ENCODE results near the gene GP1BB. TPM values are rescaled to one million over a fixed set of nuclear protein-coding genes. Genes with fewer than 3 reads are reported as not detected.

The GP1BB gene
- total RNA-seq, 1 experiment from 2014 or later = not detected

GRCh38 chr22:19737846-19738663 lies 14.7 kb downstream of the GP1BB start:
- H3K27me3 Mint-ChIP-seq (ENCODE audit: unreplicated experiment) = peaks cover 50% of the 10 kb centered on the region
- no peak for DNase-seq
- H3K4me3 Mint-ChIP-seq (ENCODE audit: low read depth, unreplicated experiment) = no peak overlapping the region
- TF ChIP-seq CTCF (IDR thresholded peaks at IDR 0.05; ENCODE audit: unreplicated experiment) = no peak
- BruUV-seq (replicated peaks) = no TSS peak
- H3K36me3 Mint-ChIP-seq (ENCODE audit: insufficient read depth, unreplicated experiment) = no peaks in the 10 kb centered on the region
- intact Hi-C loops (cut with micrococcal nuclease; ENCODE audit: unreplicated experiment) = no loop called here
- no peak overlapping the region for H3K27ac Mint-ChIP-seq (ENCODE audit: unreplicated experiment)
- no peaks in the 10 kb centered on the region for H3K9me3 Mint-ChIP-seq (ENCODE audit: low read depth, unreplicated experiment)
- no peaks in the 10 kb centered on the region for H3K4me1 Mint-ChIP-seq (ENCODE audit: low read depth, unreplicated experiment)
- CTCF ChIA-PET = interaction anchor here (0.7 kb wide), 1 partner anchor 172 kb away, joined by 6 read pairs; no protein-coding TSS in a partner anchor

- Mint-ChIP-seq H3K4me1 (ENCODE audit: low read depth, unreplicated experiment) (no peaks in the 10 kb centered on the region), H3K27ac (ENCODE audit: unreplicated experiment) (no peak overlapping the region), H3K4me3 (ENCODE audit: low read depth, unreplicated experiment) (no peak overlapping the region), H3K9me3 (ENCODE audit: low read depth, unreplicated experiment) (no peaks in the 10 kb centered on the region), H3K36me3 (ENCODE audit: insufficient read depth, unreplicated experiment) (no peaks in the 10 kb centered on the region), H3K27me3 (ENCODE audit: unreplicated experiment) (peaks cover 43% of the 10 kb centered on the region)
- BruUV-seq (replicated peaks) = no TSS peak
- DNase-seq = no peak
- no peak for TF ChIP-seq CTCF (IDR thresholded peaks at IDR 0.05; ENCODE audit: unreplicated experiment)
- intact Hi-C loops (cut with micrococcal nuclease; ENCODE audit: unreplicated experiment) = no loop called here
- CTCF ChIA-PET = no interaction called here
These were observed 15.5 kb downstream of the GP1BB start for GRCh38 chr22:19738664-19739447.

- DNase-seq = no peak
- TF ChIP-seq CTCF (IDR thresholded peaks at IDR 0.05; ENCODE audit: unreplicated experiment) = no peak
- no peaks in the 10 kb centered on the region for H3K36me3 Mint-ChIP-seq (ENCODE audit: insufficient read depth, unreplicated experiment)
- BruUV-seq (replicated peaks) = no TSS peak
- H3K27ac Mint-ChIP-seq (ENCODE audit: unreplicated experiment) = no peak overlapping the region
- peaks cover 40% of the 10 kb centered on the region for H3K27me3 Mint-ChIP-seq (ENCODE audit: unreplicated experiment)
- no peak overlapping the region for H3K4me3 Mint-ChIP-seq (ENCODE audit: low read depth, unreplicated experiment)
- intact Hi-C loops (cut with micrococcal nuclease; ENCODE audit: unreplicated experiment) = no loop called here
- H3K9me3 Mint-ChIP-seq (ENCODE audit: low read depth, unreplicated experiment) = no peaks in the 10 kb centered on the region
- CTCF ChIA-PET = no interaction called here
- no peaks in the 10 kb centered on the region for H3K4me1 Mint-ChIP-seq (ENCODE audit: low read depth, unreplicated experiment)
These were observed 16.1 kb downstream of the GP1BB start for GRCh38 chr22:19739448-19739895.

GRCh38 chr22:19739911-19740449 lies 16.6 kb downstream of the GP1BB start:
- no TSS peak for BruUV-seq (replicated peaks)
- intact Hi-C loops (cut with micrococcal nuclease; ENCODE audit: unreplicated experiment) = no loop called here
- Mint-ChIP-seq H3K27me3 (ENCODE audit: unreplicated experiment) (peaks cover 35% of the 10 kb centered on the region), H3K9me3 (ENCODE audit: low read depth, unreplicated experiment) (no peaks in the 10 kb centered on the region), H3K36me3 (ENCODE audit: insufficient read depth, unreplicated experiment) (no peaks in the 10 kb centered on the region), H3K27ac (ENCODE audit: unreplicated experiment) (no peak overlapping the region), H3K4me1 (ENCODE audit: low read depth, unreplicated experiment) (no peaks in the 10 kb centered on the region), H3K4me3 (ENCODE audit: low read depth, unreplicated experiment) (no peak overlapping the region)
- no peak for DNase-seq
- CTCF ChIA-PET = no interaction called here
- TF ChIP-seq CTCF (IDR thresholded peaks at IDR 0.05; ENCODE audit: unreplicated experiment) = no peak
